ENCODE results near the gene CCNDBP1.

Gene CCNDBP1

DNA sequence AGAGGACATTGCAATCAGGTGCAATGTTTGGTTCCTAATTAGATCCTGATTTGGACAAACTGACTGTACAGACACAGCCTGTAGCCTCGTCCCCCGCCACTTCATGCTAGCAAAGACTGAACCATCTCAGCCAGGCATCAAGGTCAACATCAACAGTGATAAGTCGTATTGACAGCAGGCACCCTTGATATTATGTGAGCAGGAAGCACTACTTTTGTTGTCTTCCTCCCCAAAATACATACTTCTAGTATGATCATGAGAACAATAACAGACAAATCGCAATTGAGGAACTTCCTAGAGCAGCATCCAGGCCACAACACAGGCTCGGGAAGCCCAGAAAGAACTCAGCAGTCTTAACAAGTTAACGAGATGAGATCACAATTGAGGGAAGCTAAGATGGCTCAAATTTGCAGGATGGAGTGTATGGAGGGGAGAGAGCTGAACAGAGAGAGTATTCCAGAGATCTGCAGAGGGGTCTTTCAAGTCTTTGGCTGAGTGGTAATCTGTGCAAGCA lies 61.1 kb downstream of the CCNDBP1 start:
- no peak for DNase-seq (ENCODE audit: low read depth)

All from amniotic epithelial cell (primary cell).